PC-9 (cell line): Measurements from ENCODE around the gene ASTN2.

Experiments used
- EZH2 ChIP-seq: fragments of 200-600 bp; sonication (generic); IDR thresholded peaks from 2 replicates; pipeline ENCODE4 v1.8.0; 2017; ENCODE audit warnings: antibody characterized with exemption, low read depth
- TF ChIP-seq, protein P1 (sequence below): fragments of 200-600 bp; sonication (generic); conservative IDR thresholded peaks from 2 replicates; pipeline ENCODE4 v1.6.1; 2017; ENCODE audit warnings: mixed run types, antibody characterized with exemption, mild to moderate bottlenecking, moderate library complexity

DNA sequence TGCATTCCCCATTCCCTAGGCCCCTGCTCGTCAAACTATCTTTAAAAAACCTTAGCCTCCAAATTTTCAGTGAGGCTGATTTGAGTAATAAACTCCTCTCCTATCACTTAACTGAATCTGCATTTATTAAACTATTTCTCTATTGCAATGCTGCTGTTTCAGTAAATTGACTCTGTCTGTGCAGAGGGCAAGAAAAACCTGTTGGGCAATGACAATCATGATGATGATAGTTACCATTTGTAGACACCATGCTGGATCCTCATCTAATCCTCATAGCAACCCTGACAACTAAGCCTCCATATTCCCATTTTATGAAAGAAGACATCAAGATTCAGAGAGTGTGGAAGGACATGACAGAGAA, 514.9 kb downstream of the ASTN2 start:
- no peak for TF ChIP-seq EZH2
- TF ChIP-seq, protein P1, sequence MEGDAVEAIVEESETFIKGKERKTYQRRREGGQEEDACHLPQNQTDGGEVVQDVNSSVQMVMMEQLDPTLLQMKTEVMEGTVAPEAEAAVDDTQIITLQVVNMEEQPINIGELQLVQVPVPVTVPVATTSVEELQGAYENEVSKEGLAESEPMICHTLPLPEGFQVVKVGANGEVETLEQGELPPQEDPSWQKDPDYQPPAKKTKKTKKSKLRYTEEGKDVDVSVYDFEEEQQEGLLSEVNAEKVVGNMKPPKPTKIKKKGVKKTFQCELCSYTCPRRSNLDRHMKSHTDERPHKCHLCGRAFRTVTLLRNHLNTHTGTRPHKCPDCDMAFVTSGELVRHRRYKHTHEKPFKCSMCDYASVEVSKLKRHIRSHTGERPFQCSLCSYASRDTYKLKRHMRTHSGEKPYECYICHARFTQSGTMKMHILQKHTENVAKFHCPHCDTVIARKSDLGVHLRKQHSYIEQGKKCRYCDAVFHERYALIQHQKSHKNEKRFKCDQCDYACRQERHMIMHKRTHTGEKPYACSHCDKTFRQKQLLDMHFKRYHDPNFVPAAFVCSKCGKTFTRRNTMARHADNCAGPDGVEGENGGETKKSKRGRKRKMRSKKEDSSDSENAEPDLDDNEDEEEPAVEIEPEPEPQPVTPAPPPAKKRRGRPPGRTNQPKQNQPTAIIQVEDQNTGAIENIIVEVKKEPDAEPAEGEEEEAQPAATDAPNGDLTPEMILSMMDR: no peak
